GM10847 (cell line): Measurements from ENCODE around the gene TSPAN11.

Experiments
- POLR2A ChIP-seq: IDR thresholded peaks from 2 replicates; pipeline ENCODE4 v1.6.1; 2011; ENCODE audit not compliant: insufficient read length; ENCODE audit errors: extremely low read depth

TSPAN11 gene

GRCh38 chr12:30979371-30980259 lies 53.1 kb downstream of the TSPAN11 start:
- no peak for TF ChIP-seq POLR2A

GRCh38 chr12:30980955-30981662 lies 54.6 kb downstream of the TSPAN11 start:
- no peak for TF ChIP-seq POLR2A

GRCh38 chr12:30982413-30982812 lies 55.9 kb downstream of the TSPAN11 start:
- TF ChIP-seq POLR2A, result no peak

DNA sequence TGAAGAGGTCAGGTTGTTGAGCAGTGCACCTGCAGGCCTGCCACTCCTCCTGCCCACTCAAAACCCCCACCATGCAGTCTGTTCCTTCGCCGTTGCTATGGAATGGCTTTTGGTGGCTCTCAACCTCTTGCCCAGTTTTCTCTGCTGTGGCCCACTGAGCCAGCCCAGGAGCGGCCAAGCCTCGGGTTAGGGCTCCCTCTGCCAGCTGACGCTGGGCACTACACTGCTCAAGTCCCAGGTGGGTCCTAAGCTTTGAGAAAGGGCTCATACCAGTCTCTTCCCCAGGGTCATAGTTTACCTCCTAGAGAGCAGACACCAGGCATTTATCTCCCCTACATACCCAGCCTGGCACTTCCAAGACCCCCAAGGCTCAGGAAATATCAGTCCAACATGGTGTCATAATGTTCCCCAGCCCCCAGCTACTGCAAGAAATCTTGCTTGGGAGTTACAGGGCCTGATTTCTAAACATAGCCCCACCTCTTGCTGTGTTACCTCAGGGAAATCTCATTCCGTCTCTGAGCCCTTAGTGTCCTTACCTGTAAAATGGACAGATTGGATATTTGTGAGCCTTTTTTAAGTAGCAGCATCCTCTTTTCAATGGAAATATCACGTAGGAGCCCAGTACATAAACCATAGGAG lies 59.4 kb downstream of the TSPAN11 start:
- no peak for TF ChIP-seq POLR2A

DNA sequence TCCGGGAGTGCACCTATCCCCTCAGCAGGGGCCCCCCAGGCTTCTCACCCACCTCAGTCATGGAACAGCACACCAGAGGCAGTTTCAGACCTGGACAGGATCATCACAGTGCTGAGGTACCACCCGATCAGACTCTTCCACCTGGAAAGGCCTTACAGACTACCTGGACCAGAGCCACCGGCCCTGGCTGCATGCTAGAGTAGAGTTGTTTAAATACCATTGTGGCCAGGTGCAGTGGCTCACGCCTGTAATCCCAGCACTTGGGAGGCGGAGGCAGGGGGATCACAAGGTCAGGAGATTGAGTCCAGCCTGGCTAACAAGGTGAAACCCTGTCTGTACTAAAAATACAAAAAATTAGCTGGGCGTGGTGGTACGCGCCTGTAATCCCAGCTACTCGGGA lies 61.5 kb downstream of the TSPAN11 start:
- TF ChIP-seq POLR2A, result no peak

GRCh38 chr12:30988646-30989286 lies 62.2 kb downstream of the TSPAN11 start:
- TF ChIP-seq POLR2A, result no peak

- no peak for TF ChIP-seq POLR2A
These were observed 63.2 kb downstream of the TSPAN11 start for GRCh38 chr12:30989754-30990153.

GRCh38 chr12:30990316-30990715 lies 63.8 kb downstream of the TSPAN11 start:
- TF ChIP-seq POLR2A, result no peak

- no peak for TF ChIP-seq POLR2A
These were observed 64.2 kb downstream of the TSPAN11 start for GRCh38 chr12:30990776-30991175.

DNA sequence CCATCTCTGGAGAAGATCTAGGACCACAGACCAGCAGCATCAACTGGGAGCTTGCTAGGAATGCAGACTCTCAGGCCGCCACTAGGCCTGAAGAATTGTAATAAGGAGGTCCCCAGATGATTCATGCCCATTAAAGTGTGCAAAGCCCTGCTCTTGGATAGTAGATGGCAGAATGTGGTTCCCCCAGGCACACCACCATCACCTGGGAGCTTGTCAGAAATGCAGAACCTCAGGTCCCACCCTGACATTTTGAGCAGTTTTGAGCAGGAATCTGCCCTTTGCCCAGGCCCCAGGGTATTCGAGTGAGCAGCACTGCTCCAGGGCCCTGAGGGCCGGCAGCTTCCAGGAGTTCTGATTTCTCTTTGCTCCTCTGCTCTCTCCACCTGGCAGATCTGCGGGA lies 64.9 kb downstream of the TSPAN11 start:
- TF ChIP-seq POLR2A, result no peak

- no peak for TF ChIP-seq POLR2A
These were observed 65.8 kb downstream of the TSPAN11 start for GRCh38 chr12:30992381-30992780.

DNA sequence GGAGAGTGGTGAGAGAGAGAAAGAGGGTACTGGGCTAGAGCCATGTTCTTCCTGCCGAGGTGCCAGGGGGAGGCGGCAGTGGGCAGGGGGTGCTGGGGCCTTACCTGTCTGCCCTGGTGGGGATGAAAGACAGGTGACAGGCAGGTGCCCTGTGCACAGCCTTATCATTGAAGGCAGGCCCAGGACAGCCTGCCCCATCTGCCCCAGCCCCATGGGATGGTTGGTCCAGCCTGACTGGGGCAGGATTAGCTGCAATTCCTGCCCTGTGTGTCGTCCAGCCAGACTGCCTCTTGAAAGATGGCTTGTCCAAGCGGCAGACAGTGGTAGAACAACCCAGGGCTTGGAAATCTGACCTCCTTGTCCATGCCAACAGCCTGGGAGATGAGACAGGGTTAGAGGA lies 67.2 kb downstream of the TSPAN11 start:
- TF ChIP-seq POLR2A, result no peak

DNA sequence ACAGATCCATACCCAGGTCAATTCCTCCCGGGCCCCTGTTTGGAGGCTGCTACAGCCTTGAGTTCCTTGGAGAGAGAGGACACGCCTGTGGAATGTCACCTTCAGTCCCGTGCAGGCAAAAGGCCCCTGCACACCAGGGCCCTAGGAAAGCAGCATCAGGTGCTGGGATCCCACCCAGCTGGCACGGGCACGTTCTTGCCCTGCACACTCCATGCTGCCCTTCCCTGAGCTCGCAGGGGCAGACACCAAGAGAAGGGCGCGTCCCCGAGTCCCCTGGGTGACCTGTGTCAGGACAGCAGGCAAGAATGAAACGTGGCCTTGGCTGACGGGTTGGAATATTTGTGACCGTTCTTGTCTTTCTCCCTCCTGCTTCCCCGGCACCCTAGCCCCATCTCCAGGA lies 67.7 kb downstream of the TSPAN11 start:
- no peak for TF ChIP-seq POLR2A

GRCh38 chr12:30996255-30996654 lies 69.7 kb downstream of the TSPAN11 start:
- TF ChIP-seq POLR2A, result no peak

GRCh38 chr12:30996752-30997151 lies 70.2 kb downstream of the TSPAN11 start:
- no peak for TF ChIP-seq POLR2A
